ENCODE measurements around the gene SORCS3. TPM values are rescaled to one million over a fixed set of nuclear protein-coding genes. Genes with fewer than 3 reads are reported as not detected.

SORCS3 gene
- total RNA-seq, 1 experiment from 2014 or later, result not detected

DNA sequence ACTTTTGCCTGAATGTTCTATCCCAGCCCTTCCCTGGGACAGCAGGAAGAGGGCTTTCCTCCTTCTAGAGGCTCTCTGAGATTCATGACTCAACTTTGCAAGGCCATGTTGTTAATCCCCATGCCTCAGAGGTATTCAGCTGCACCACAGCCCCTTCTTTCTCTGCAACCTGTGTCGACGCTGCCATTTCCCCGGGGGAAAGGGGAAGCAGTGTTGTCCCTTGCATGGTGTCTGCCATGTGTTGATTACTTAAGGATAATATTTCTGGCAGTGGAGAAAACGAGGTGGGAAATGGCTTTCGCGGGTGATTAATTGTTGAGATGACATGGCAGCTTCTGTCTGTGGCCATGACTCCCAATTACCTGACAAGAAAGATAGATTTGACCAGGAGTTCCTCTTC is 133.1 kb downstream of the SORCS3 start:
- DNase-seq (ENCODE audit: low read depth), result peak; percentile 1

DNA sequence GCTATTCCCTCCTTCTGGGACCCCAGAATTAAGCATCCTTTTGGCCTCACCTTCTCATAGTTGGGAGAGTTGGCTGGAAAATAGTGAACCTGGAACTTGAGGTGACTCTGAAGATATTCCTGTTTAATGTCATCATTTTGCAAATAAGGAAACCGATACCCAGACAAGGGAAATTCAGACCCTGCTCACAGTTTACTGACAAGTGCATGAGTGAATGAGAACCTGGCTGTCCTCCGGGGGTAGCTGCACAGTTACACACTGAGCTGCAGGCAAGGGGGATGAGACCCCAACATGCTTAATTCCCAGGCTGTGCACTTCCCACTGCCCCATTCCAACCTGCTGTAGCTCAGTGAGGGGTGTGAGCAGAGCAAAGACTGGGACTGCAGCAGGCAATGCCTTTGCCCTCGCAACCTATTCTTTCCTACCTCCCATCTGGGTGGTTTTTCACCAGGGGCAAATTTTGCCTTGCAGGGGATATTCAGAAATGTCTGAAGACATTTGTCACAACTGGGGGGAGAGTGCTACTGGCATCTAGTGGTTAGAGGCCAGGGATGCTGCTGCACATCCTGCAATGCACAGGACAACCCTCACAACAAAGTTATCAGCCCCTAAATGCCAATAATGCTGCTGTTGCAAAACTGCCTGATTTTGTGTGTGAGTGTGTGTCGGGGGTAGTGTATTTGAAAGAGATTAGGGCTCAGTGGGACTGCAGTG is 136.2 kb downstream of the SORCS3 start:
- DNase-seq (ENCODE audit: low read depth), result no peak

DNA sequence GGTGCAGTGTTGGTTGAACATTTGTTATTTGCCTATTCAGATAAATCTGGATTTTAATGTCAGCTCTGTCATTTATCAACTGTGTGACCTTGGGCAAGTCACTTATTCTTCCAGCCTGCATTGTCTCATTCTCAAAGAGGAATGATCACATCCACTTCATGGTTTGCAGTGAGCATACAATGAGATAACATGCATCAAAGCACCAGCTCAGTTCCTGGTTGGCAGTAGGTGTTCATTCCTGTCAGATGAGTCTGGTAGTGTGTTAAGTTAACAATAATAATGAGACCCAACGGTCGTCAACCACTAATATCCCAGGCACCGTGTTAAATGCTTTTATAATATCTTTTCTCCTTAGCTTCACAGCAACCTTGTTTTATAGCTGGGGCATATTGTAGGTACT is 137.3 kb downstream of the SORCS3 start:
- no peak for DNase-seq (ENCODE audit: low read depth)

DNA sequence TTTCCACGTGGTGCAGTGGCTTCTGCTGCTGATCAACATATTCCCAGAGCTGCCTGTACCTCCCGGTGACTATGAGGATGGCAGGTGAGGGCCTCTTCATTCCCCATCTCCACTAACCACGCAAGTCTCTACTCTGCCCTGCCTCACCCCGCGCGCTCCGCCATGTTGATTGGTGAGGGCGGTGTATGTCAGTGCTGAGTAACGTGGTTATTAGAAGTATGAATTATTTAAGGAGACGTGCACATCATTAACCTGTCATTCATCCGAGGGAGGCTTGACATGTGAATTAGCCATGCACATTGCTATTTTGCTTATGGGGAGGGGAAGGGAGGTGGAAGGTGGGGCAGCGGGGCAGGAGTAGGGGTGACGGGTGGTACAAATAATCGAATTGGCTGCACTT is 138.6 kb downstream of the SORCS3 start:
- DNase-seq (ENCODE audit: low read depth), result no peak

DNA sequence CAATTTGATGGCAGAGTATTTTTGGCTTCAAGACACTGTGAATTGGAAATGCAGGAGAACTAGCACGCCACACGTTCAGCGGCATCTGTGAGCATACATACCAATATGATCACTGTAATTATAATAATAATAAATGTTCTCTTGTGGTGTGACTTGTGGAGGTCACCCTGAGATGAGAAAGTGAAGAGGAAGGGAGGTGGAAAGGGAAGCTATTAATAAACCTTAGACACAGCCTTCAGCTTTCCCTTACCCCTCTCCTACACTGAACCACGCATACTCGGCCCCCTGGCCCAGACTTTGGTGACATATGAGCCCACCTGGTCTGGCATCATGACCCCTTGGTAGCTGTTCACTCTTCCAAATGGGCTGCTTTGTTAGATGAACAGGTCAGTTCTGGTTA is 139.1 kb downstream of the SORCS3 start:
- no peak for DNase-seq (ENCODE audit: low read depth)

DNA sequence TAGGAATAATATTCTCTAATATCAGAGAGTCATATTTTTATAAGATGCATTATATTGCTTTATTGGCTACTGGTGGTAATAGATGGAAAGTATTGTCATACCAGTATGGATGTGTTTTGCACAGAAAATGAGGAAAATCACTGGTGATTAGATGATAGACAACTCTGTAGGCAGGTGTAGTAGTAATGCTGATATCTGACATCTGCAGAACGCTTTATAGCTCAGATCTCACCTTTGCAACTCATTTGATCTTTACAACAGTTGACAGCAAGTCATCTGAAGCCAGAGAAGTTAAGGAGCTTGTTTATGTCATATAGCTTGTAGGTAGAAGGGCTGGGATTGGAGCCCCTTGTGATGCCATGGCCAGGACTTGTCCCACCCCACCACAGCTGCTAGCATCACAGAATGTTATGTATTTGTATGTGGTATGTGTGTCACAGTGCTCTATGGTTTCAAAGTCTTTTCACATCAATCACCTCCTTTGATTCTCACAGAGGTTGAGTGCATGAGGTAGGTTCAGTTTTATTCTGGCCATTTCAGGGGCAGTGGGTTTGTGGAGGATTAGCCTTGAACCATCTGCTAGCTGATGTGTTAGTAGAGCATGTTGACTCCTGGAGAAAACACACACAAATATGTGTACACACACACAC is 140.0 kb downstream of the SORCS3 start:
- no peak for DNase-seq (ENCODE audit: low read depth)

DNA sequence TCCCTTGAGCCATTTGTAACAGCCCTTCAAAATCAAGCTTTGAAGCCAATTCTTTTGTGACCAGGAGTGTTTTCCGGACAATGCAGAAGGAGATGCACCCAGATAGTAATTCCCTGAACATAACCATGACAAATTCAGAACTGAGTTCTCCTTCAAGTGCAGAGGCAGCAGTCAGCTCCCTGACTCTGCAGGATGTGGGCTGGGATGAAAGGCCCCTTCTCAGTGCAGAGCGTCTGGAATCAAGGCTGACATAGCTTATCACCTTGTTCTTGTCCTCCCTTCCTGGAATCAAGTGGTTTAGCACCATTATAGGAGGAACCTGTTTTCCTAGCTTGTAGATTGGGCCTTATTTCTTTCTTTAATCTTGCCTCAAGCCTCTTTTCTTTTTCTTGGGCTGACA is 143.4 kb downstream of the SORCS3 start:
- DNase-seq (ENCODE audit: low read depth), result no peak

DNA sequence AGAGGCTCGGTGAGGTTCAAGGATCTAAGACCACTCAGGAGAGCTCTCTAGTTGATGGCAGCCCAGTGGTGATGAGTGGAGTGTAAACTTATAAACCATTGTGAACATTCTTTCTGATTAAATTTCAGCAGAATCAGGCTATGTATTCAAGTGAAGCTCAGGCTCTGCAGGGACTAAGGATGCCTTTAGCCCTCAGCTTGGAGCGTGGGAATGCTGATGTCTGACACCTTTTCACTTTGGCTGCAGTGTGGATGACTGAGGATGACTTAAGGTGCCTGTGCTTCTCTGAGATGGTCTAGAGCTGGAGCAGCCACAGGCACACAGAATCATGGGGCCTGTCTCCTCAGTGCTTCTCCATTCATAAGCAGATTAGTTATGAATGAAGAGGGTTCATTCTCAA is 150.4 kb downstream of the SORCS3 start:
- no peak for DNase-seq (ENCODE audit: low read depth)

DNA sequence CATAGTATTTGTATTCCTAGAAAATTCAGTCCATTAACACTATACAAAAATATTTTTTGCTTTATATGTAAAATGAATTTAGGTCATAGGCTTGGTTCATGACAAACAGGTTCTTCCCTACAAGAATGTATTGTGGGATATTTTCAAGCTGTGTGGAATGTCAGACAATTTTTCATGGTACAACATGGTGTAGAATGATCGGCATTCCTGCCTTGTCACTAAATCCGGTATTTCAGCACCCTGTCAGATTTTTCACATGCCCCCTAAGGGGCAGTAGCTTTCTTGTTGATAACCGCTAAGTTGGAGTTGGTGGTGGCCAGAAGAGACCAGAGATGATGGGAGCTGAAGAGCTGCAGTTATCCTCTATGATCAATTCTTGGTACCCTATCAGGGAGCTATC is 154.3 kb downstream of the SORCS3 start:
- DNase-seq (ENCODE audit: low read depth), result no peak

DNA sequence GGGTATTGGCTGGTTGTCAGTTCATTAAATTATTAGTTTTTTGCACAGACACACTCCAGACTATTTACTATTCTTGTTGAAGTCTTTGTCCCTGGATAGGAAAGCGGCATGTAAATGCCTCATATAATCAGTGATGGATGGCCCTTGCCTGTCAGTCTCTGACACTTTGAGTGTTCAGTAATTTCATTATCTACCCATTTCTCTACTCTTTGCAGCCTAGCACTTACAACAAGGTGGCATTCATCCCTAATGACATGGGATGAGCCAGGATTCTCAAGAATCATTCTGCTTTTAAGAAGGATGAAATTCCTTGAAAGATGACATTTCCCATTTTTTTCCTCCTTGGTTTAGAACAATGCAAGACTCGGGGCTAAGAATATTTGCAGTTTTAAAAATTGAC is 155.7 kb downstream of the SORCS3 start:
- no peak for DNase-seq (ENCODE audit: low read depth)

DNA sequence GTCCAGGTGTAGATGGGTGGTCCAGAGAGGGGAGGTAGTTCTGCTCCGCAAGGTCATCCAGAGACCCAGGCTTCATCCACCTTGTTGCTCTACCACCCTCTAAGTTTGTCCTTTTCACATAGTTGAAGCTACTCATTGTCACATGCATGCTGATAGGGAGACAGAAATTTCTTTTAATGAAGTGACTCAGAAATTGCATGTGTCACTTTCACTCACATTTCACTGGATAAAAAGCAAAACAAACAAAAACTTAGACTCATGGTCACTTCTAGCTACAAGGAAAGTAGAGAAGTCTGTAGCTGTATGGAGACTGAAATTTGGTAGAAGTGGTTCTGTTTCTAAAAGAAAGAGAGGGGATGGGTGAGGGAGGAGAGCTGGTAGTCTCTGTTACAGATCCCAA is 161.9 kb downstream of the SORCS3 start:
- DNase-seq (ENCODE audit: low read depth), result peak; percentile 45

DNA sequence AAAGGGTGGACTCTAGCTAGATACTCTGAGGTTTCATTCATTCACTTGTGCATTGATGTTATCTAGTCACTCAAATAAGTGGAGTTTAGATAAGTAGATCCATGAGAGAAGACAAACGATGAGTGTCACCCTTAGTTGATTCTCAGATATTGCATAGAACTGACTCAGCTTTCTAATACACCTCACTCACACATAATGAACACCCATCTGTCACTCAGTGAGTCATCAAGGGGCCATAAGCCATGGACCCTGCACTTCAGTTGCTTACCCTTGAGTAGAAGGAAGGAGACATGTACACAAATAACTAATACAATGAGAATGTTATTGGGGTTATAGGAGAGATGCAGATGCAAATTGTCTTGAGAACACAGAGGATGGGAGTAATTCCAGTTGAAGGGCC is 163.8 kb downstream of the SORCS3 start:
- DNase-seq (ENCODE audit: low read depth), result no peak

DNA sequence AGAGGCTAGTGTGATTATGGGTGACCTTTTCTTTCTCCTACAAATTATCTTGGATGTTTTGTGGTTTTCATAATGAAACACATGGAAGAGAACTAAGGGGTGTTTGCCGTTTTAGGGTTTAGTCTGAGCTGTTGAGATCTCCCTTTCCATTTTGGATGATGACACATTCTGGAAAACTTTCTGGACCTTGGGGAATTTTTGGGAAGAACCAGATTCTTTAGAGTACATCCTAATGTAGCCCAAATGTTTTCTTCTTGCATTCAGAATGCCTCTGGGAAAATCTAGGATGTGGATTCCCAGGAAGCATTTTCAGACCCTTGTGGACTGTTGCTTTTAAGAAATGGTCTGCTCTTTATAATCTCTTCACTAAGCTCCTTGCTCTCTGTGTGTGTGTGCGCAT is 165.7 kb downstream of the SORCS3 start:
- peak; percentile 32 for DNase-seq (ENCODE audit: low read depth)

DNA sequence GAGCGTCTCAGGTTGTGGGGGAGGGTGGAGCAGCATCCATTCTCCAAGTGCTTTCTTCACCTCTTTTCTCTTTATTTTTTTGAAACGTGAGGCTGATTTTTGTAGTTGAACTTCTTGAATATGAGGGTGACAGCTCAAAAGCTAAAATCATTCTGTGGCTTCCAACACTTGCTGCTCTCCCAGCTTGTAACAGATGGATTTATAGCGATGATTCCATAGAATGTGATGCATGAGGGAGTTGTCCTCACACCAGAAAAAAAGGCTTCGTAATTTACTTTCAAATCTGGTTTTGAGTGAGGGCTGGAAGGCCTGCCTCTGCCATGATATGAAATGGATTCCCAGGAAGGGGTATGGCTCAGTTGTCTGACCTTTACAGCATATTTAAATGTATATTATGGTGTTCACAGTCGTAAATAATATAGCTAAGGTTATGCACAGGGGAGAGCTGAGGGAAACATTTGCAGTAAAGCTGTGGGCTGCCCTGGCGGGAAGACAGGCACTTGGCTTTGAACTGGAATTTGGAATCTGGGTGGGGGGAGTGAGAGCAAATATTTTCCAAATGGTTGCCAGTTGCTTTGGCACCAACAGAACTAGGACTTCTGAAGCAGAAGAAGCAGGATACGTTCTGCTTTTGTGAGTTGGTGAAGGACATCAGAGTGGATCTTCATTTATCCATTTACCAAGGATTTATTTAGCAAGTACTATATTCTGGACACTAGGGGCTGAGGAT is 166.7 kb downstream of the SORCS3 start:
- no peak for DNase-seq (ENCODE audit: low read depth)

DNA sequence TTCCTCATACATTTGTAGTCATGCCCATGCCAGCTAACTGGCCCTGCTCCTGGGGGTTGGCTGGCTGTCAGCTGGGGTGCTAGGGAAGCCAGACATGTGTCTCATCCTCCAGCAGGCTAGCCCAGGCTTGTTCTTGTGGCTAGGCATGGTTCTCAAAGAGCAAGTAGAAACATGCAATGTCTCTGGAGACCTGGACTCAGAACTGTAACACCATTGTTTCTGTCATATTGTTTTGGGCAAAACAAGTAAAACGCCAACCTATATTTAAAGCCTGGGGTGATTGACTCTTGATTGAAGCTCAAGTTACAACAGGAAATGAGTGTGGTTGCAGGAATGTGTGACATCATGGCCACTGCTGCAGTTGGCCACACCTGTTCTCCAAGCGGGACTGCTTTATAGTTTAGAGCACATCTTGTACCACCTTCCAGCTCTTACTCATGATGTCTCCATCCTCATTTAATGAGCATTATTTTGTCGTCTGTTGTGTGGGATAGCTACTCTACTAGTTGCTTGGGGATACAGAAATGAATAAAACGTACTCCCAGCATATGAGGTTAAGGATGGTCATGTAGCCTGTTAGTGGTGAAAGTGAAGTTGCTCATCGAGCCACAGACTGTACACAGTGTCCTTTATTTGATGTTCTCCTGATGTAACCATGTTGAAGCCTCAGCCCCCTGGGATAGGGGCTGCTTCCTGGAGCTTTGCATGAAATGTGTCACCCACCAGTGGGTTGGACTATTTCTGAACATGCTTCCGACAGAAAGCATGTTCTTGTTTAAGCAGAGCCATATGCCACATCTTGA is 168.4 kb downstream of the SORCS3 start:
- DNase-seq (ENCODE audit: low read depth), result peak; percentile 78

DNA sequence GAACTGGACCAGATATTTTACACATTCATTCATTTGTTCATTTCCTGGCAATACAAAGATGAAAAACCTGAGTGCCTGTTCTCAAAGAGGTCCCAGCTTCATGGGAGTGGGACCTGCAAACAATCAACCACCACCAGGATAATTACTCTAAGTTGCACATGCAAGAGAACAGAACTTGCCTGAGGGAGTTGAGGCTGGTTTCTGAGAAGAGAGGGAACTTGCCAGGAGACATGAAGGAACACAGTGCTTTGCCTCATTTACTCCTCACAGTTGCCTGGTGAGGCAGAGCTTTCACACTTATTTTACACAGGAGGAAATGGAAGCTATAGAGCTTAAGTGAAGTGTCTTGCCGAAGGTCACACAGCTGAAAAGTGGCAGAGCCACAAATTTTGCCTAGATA is 170.1 kb downstream of the SORCS3 start:
- no peak for DNase-seq (ENCODE audit: low read depth)

DNA sequence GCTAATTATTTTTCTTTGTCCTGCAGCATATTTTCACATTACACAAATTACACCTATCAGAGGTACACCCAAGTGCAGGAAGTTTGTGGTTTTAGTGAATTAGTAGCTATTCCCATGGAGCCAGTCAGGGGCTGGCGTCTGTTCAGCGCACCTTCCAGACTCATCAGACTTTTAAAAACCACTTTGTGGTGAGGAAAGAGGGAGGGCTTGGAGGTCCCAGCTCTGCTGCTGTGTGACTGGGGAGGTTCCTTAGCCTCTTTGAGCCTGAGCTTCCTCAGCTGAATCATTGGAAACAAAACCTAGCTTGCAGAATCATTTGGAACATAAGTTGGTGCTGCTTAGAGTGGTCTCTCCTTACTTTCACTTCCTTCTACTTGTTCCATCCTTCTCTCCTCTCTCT is 175.4 kb downstream of the SORCS3 start:
- no peak for DNase-seq (ENCODE audit: low read depth)

DNA sequence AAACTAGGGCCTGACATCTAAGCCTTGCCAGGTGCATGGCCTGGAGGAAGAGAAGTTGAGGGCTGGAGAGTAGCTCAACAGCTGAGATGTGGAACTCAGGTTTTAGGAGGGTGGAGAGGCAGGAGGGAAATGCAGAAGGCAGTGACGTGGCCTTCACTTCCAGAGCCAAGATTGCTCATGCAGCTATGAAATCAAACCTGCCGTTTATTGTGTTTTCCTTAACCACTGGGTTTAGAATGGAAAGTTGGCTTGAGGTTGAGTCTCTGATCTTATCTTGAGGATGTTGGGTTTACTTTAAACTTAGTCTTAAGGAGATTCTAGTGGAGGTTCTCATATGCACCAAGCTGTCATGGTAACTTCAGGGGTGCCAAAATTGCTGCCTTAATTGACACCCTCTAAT is 178.6 kb downstream of the SORCS3 start:
- DNase-seq (ENCODE audit: low read depth), result no peak

DNA sequence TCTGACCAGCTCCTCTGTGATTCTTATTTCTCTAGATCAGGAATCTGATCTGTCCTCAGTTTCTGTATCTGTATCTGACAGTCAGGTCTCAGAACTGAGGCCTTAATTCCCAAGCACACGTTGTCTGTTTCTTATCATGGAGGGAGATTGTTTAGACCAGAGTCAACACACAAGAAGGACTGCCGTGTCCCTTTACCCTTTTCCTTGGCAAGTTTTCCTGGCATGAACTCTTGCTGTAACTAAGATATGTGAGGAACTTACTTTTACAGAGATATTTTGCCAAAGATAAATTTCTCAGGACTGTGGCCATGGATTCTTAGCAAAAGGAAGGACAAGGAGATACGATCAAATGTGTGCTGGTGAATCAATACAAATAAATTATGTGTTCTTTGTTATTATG is 181.0 kb downstream of the SORCS3 start:
- DNase-seq (ENCODE audit: low read depth), result no peak

DNA sequence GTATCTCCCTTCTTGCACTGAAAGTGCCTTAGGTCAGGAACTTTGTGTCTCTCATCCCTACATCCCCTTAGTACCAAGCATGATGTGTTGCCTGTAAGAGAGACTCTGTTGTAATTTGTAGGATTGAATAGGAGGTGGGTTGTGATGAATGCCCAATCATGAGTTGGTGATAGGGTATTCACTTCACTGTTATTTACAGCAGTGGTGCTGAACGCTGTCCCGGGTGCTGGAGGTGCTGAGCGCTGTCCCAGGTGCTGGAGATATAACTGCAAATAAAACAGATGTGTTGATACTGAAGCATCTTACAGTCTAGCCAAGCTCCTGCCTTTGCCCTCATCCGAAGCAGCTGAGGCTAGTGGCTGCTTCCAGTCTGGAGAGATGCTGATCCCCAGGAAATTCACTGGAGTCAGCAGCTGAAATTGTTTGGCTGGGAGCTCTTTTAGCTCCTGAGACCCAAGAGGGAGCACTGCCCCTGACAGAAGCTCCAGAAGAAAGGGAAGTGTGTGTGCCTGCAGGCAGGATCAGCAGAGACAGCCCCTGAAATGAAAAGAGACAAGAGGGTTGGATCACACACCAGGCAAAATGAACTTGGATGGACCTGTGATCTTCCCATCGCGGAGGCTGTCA is 183.4 kb downstream of the SORCS3 start:
- DNase-seq (ENCODE audit: low read depth), result peak; percentile 10

DNA sequence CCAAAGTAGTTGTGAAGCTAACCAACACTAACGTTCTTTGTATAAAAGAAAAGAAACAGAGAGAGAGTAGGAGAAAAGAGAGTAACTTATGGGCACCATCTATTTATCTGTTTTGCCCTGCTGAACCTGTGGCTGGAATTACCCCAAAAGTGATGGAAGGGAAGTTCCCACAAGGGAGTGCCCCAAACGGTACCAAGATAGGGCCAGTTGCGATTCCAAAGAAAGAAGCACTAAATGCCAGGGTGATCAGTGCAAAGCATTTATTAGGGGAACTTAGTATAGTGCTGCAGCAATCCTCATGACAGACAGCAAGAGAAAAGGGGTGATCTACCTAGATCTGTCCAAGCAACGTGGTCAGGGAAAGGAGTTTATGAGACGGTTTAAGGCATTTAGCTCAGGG is 190.2 kb downstream of the SORCS3 start:
- DNase-seq (ENCODE audit: low read depth), result no peak

DNA sequence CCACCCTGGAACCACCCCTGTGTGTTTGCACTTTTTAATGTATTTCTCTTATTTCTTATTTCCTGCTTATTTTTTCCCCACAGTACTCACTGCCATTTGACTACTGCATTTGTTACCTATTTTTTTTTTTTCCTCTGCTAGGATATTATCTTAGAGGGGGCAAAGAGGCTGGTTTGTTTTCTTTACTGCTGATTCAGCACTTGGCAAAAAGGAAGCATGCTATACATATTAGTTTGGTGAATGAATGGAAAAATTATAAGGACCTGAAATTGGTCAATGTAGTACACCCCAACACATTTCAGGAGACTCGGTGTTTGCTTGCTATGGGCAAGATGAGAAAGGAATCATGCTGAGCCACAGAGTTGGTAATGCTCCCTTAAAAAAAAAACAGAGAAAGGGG is 193.5 kb downstream of the SORCS3 start:
- DNase-seq (ENCODE audit: low read depth), result no peak
